H9 (cell line): ENCODE measurements around the gene ADH7. TPM values are rescaled to one million over a fixed set of nuclear protein-coding genes. Genes with fewer than 3 reads are reported as not detected.

Experiments
- DNase-seq: peaks from one replicate; pipeline ENCODE4 v3.0.0-alpha.2; 2017
- H2AFZ ChIP-seq: one replicate; pipeline ENCODE4 v1.6.1; 2013; ENCODE audit warnings: mild to moderate bottlenecking, low read length, control low read depth, moderate library complexity
- H2AK5ac ChIP-seq: 2 replicates; pipeline ENCODE4 v1.6.1; 2013; ENCODE audit warnings: low read length, control low read depth, mixed read lengths; ENCODE audit not compliant: insufficient read length
- H2BK120ac ChIP-seq: one replicate; pipeline ENCODE4 v1.6.1; 2013; ENCODE audit warnings: low read depth, mild to moderate bottlenecking, low read length, control low read depth, inconsistent platforms; ENCODE audit not compliant: poor library complexity, severe bottlenecking
- H2BK12ac ChIP-seq: 2 replicates; pipeline ENCODE4 v1.6.1; 2013; ENCODE audit warnings: low read length, control low read depth, mixed read lengths, low read depth; ENCODE audit not compliant: insufficient read length
- H2BK15ac ChIP-seq: 2 replicates; pipeline ENCODE4 v1.6.1; 2013; ENCODE audit warnings: low read depth, low read length, control low read depth
- H2BK20ac ChIP-seq: one replicate; pipeline ENCODE4 v1.6.1; 2013; ENCODE audit warnings: low read depth, mild to moderate bottlenecking, low read length, control low read depth, inconsistent platforms; ENCODE audit not compliant: poor library complexity, severe bottlenecking
- H2BK5ac ChIP-seq: 2 replicates; pipeline ENCODE4 v1.6.1; 2013; ENCODE audit warnings: low read length, control low read depth, mixed read lengths; ENCODE audit not compliant: insufficient read length
- H3K14ac ChIP-seq: 2 replicates; pipeline ENCODE4 v1.6.1; 2013; ENCODE audit warnings: low read length, control low read depth; ENCODE audit not compliant: insufficient read depth
- H3K18ac ChIP-seq: 2 replicates; pipeline ENCODE4 v1.6.1; 2013; ENCODE audit warnings: low read depth, mild to moderate bottlenecking, mixed read lengths, low read length, control low read depth; ENCODE audit not compliant: insufficient read length
- H3K23ac ChIP-seq: 2 replicates; pipeline ENCODE4 v1.6.1; 2013; ENCODE audit warnings: low read length, control low read depth, mixed read lengths, low read depth; ENCODE audit not compliant: insufficient read length
- H3K23me2 ChIP-seq: 2 replicates; pipeline ENCODE4 v1.6.1; 2013; ENCODE audit warnings: low read depth, mild to moderate bottlenecking, mixed read lengths, low read length, control low read depth; ENCODE audit not compliant: insufficient read length, poor library complexity, severe bottlenecking
- H3K27ac ChIP-seq: 2 replicates; pipeline ENCODE4 v1.5.1; 2013; ENCODE audit warnings: low read length, control low read depth, mixed read lengths, low read depth; ENCODE audit not compliant: insufficient read length
- H3K27me3 ChIP-seq: 2 replicates; pipeline ENCODE4 v1.6.1; 2013; ENCODE audit warnings: low read length, control low read depth, inconsistent platforms; ENCODE audit not compliant: insufficient read depth
- H3K4ac ChIP-seq: 2 replicates; pipeline ENCODE4 v1.6.1; 2013; ENCODE audit warnings: low read depth, mild to moderate bottlenecking, control low read depth, inconsistent platforms, low read length, moderate library complexity
- H3K4me1 ChIP-seq: 2 replicates; pipeline ENCODE4 v1.6.1; 2013; ENCODE audit warnings: low read length, control low read depth, inconsistent platforms; ENCODE audit not compliant: insufficient read depth
- H3K4me2 ChIP-seq: 2 replicates; pipeline ENCODE4 v1.6.1; 2013; ENCODE audit warnings: low read length, control low read depth, mixed read lengths; ENCODE audit not compliant: insufficient read length, insufficient read depth
- H3K56ac ChIP-seq: 2 replicates; pipeline ENCODE4 v1.6.1; 2013; ENCODE audit warnings: low read depth, mild to moderate bottlenecking, mixed read lengths, low read length, control low read depth; ENCODE audit not compliant: insufficient read length
- H3K79me1 ChIP-seq: 2 replicates; pipeline ENCODE4 v1.6.1; 2013; ENCODE audit warnings: low read depth, mild to moderate bottlenecking, moderate library complexity, low read length, control low read depth, inconsistent platforms; ENCODE audit not compliant: insufficient read depth, poor library complexity, severe bottlenecking
- H3K79me2 ChIP-seq: 2 replicates; pipeline ENCODE4 v1.6.1; 2013; ENCODE audit warnings: low read length, control low read depth, inconsistent platforms; ENCODE audit not compliant: insufficient read depth
- H3K9ac ChIP-seq: 2 replicates; pipeline ENCODE4 v1.6.1; 2013; ENCODE audit warnings: low read length, control low read depth, mixed read lengths; ENCODE audit not compliant: insufficient read length; ENCODE audit errors: extremely low read depth
- H3K9me3 ChIP-seq: one replicate; pipeline ENCODE4 v1.6.1; 2013; ENCODE audit warnings: low read depth, low read length, inconsistent platforms; ENCODE audit not compliant: control insufficient read depth
- H3T11ph ChIP-seq: one replicate; pipeline ENCODE4 v1.6.1; 2013; ENCODE audit warnings: mild to moderate bottlenecking, low read length, control low read depth, inconsistent platforms
- H4K20me1 ChIP-seq: one replicate; pipeline ENCODE4 v1.6.1; 2013; ENCODE audit not compliant: control insufficient read depth, insufficient read length, insufficient read depth
- H4K5ac ChIP-seq: 2 replicates; pipeline ENCODE4 v1.6.1; 2013; ENCODE audit warnings: low read depth, mild to moderate bottlenecking, mixed read lengths, low read length, control low read depth; ENCODE audit not compliant: insufficient read length
- H4K8ac ChIP-seq: replicated peaks from 2 replicates; pipeline ENCODE4 v1.6.1; 2013; ENCODE audit warnings: low read length, control low read depth, mixed read lengths, low read depth; ENCODE audit not compliant: insufficient read length
- H4K91ac ChIP-seq: 2 replicates; pipeline ENCODE4 v1.6.1; 2013; ENCODE audit warnings: low read depth, mild to moderate bottlenecking, moderate library complexity, mixed read lengths, low read length, control low read depth; ENCODE audit not compliant: insufficient read length
- H3K27ac Mint-ChIP-seq, 3 experiments: 2 replicates in 2 of 3; 3 replicates in 1 of 3; pipeline ENCODE4 v1.8.0; 2020 to 2021; ENCODE audit warnings: mixed read lengths in 3 of 3, mild to moderate bottlenecking in 1 of 3, moderate library complexity in 1 of 3
- H3K27me3 Mint-ChIP-seq: 2 replicates; pipeline ENCODE4 v1.8.0; 2021; ENCODE audit warnings: low read depth, mild to moderate bottlenecking, moderate library complexity, mixed read lengths
- H3K36me3 Mint-ChIP-seq, 3 experiments: 2 replicates in 2 of 3; 3 replicates in 1 of 3; pipeline ENCODE4 v1.8.0; 2020 to 2021; ENCODE audit warnings: low read depth in 3 of 3, mixed read lengths in 3 of 3; ENCODE audit not compliant: insufficient read depth in 1 of 3
- H3K4me1 Mint-ChIP-seq, 2 experiments: 2 replicates each; pipeline ENCODE4 v1.8.0; 2020; ENCODE audit warnings: mixed read lengths in 2 of 2
- H3K4me3 Mint-ChIP-seq, 2 experiments: 2 replicates in 1 of 2; 3 replicates in 1 of 2; pipeline ENCODE4 v1.8.0; 2020 to 2021; ENCODE audit warnings: mild to moderate bottlenecking in 2 of 2, mixed read lengths in 2 of 2, moderate library complexity in 1 of 2
- H3K9me3 Mint-ChIP-seq, 2 experiments: 2 replicates in 1 of 2; 3 replicates in 1 of 2; pipeline ENCODE4 v1.8.0; 2020; ENCODE audit warnings: mild to moderate bottlenecking in 2 of 2, mixed read lengths in 2 of 2, moderate library complexity in 1 of 2
- WGBS: extraction: QIAGEN DNeasy Blood & Tissue Kit; methylation state at CpG from one replicate; pipeline ENCODE4 v1.1.7; 2013; ENCODE audit warnings: missing lambda C conversion rate, low lambda C conversion rate, mixed read lengths; ENCODE audit not compliant: insufficient read length; ENCODE audit errors: extremely low coverage; 5-methylcytosine and 5-hydroxymethylcytosine counted together
- total RNA-seq: library from RNA; stranded (reverse); gene quantifications from 2 replicates; pipeline ENCODE4 v1.2.1, GENCODE V29; 2021
- TF ChIP-seq, protein P1 (sequence below): fragments of 200-600 bp; sonication (generic); conservative IDR thresholded peaks from 3 replicates; pipeline ENCODE4 v1.8.0; 2021; ENCODE audit warnings: antibody characterized with exemption, mild to moderate bottlenecking

The ADH7 gene
- total RNA-seq, 1 experiment from 2014 or later: not detected

DNA sequence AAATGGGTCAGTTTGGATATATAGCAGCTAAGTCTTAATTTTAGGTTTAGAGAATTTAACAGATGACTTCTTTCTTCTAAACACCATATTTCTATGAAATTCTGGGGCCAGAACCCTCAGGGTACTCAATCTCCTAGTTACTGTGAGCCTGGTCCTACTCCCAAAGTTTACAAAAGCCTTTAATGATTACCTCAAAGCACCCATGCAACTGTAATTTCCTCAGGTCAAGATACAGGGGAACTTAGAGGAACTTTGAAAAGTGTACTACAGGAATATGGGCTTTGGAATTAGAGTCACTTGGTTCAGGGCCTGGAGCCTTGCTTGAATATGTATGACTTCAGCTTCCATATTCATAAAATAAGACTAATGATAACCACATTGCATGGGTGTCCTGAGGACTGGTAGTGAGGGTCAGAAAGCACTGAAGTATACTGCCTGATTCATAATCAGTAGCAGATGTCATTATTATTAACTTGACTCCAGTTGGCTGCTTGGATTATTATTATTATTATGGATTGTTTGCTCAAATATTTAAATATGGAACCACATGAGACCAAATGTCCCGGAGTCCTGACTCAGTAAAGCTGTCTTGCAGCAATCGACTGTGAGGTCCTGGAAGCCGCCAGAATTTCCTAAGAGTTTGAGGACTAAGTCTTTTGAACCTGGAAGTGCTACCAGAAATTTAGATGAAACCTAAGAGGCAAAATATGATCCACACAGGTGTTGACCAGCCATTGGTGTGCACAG lies 2.0 kb upstream of the ADH7 start:
- Histone ChIP-seq H4K20me1 (no peaks in the 10 kb centered on the region), H3K9ac (no peak overlapping the region), H3K9me3 (no peaks in the 10 kb centered on the region), H2BK5ac (no peak overlapping the region), H2AK5ac (no peak overlapping the region), H2BK15ac (no peak overlapping the region), H4K8ac (no peak overlapping the region), H3K79me2 (no peaks in the 10 kb centered on the region), H2AFZ (no peak overlapping the region), H4K91ac (no peak overlapping the region), H2BK12ac (no peak overlapping the region), H4K5ac (no peak overlapping the region), H3K14ac (no peak overlapping the region), H3K56ac (no peak overlapping the region), H3K23ac (no peak overlapping the region), H3K4ac (no peak overlapping the region), H3K23me2 (no peaks in the 10 kb centered on the region), H3K27me3 (no peaks in the 10 kb centered on the region), H2BK20ac (no peak overlapping the region), H3K27ac (no peak overlapping the region), H3K79me1 (no peaks in the 10 kb centered on the region), H3K4me1 (no peaks in the 10 kb centered on the region), H3T11ph (no peak overlapping the region), H3K18ac (no peak overlapping the region), H3K4me2 (no peak overlapping the region), H2BK120ac (no peak overlapping the region)
- WGBS: no CpG with 5 or more reads among the region's 3 CpGs
- Mint-ChIP-seq H3K27ac (no peak overlapping the region), H3K36me3 (no peaks in the 10 kb centered on the region), H3K27me3 (no peaks in the 10 kb centered on the region), H3K4me3 (no peak overlapping the region), H3K4me1 (no peaks in the 10 kb centered on the region), H3K9me3 (no peaks in the 10 kb centered on the region)
- no peak for DNase-seq
- TF ChIP-seq, protein P1, sequence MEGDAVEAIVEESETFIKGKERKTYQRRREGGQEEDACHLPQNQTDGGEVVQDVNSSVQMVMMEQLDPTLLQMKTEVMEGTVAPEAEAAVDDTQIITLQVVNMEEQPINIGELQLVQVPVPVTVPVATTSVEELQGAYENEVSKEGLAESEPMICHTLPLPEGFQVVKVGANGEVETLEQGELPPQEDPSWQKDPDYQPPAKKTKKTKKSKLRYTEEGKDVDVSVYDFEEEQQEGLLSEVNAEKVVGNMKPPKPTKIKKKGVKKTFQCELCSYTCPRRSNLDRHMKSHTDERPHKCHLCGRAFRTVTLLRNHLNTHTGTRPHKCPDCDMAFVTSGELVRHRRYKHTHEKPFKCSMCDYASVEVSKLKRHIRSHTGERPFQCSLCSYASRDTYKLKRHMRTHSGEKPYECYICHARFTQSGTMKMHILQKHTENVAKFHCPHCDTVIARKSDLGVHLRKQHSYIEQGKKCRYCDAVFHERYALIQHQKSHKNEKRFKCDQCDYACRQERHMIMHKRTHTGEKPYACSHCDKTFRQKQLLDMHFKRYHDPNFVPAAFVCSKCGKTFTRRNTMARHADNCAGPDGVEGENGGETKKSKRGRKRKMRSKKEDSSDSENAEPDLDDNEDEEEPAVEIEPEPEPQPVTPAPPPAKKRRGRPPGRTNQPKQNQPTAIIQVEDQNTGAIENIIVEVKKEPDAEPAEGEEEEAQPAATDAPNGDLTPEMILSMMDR: no peak
